Rectal smooth muscle tissue (tissue), 1 donor: ENCODE results near the gene CCDC188.

Source experiments
- H3K27ac ChIP-seq: one replicate; pipeline ENCODE4 v1.7.0; 2013; ENCODE audit warnings: low read depth, low read length, inconsistent platforms
- H3K27me3 ChIP-seq: one replicate; pipeline ENCODE4 v1.7.0; 2013; ENCODE audit warnings: low read length; ENCODE audit not compliant: control insufficient read depth, insufficient read depth
- H3K36me3 ChIP-seq: one replicate; pipeline ENCODE4 v1.7.0; 2013; ENCODE audit warnings: low read length; ENCODE audit not compliant: control insufficient read depth, insufficient read depth
- H3K4me1 ChIP-seq: one replicate; pipeline ENCODE4 v1.7.0; 2013; ENCODE audit warnings: low read length; ENCODE audit not compliant: control insufficient read depth, insufficient read depth
- H3K4me3 ChIP-seq: one replicate; pipeline ENCODE4 v1.7.0; 2013; ENCODE audit warnings: low read length
- H3K9ac ChIP-seq: one replicate; pipeline ENCODE4 v1.7.0; 2013; ENCODE audit warnings: low read length

Gene CCDC188

DNA sequence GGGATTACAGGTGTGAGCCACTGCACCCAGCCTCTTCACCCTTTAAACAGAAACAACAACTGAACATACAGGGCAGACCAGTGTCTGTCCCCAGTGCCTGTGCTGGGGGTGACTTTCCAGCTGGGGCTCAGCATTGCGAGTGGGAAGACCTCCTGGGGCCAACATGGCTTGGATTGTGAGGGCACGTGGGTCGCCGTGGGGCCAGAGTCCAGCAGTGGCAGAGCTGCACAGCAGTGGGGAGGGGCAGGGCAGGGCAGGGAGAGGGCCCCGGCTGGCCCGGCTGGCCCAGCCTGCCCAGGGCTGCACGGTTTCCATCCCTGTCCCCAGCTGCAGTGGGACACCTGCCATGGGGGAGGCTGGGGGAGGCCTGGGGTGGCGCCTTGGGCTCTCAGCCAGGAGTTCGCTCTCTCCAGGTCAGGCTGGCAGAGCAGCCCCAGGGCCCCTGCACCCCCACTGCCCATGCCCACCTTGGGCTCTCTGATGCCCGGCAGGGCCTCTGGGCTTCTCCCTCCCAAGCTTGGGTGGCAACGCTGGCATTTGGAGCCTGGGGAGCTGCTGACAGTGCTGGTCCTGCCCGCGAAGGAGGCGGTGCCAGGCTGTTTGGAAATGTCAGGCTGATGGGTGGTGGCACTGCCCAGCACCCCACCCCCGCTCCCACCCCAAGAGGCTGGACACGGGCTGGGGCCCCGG lies 30.5 kb upstream of the CCDC188 start:
- Histone ChIP-seq H3K9ac (no peak overlapping the region), H3K4me3 (no peak overlapping the region), H3K36me3 (no peaks in the 10 kb centered on the region), H3K27me3 (no peaks in the 10 kb centered on the region), H3K27ac (no peak overlapping the region), H3K4me1 (no peaks in the 10 kb centered on the region)

GRCh38 chr22:20180640-20181039 lies 29.8 kb upstream of the CCDC188 start:
- Histone ChIP-seq H3K36me3 (no peaks in the 10 kb centered on the region), H3K27ac (no peak overlapping the region), H3K9ac (no peak overlapping the region), H3K4me1 (no peaks in the 10 kb centered on the region), H3K27me3 (no peaks in the 10 kb centered on the region), H3K4me3 (no peak overlapping the region)

GRCh38 chr22:20180245-20180630 lies 29.4 kb upstream of the CCDC188 start:
- no peak overlapping the region for H3K4me3 ChIP-seq
- H3K4me1 ChIP-seq: no peaks in the 10 kb centered on the region
- H3K27ac ChIP-seq: no peak overlapping the region
- no peaks in the 10 kb centered on the region for H3K27me3 ChIP-seq
- H3K9ac ChIP-seq: no peak overlapping the region
- H3K36me3 ChIP-seq: no peaks in the 10 kb centered on the region

- Histone ChIP-seq H3K27me3 (no peaks in the 10 kb centered on the region), H3K4me1 (no peaks in the 10 kb centered on the region), H3K9ac (no peak overlapping the region), H3K4me3 (no peak overlapping the region), H3K27ac (no peak overlapping the region), H3K36me3 (no peaks in the 10 kb centered on the region)
Observed at GRCh38 chr22:20179455-20180244, 28.8 kb upstream of the CCDC188 start.

GRCh38 chr22:20178915-20179227 lies 28.0 kb upstream of the CCDC188 start:
- no peaks in the 10 kb centered on the region for H3K27me3 ChIP-seq
- no peak overlapping the region for H3K9ac ChIP-seq
- H3K4me1 ChIP-seq: no peaks in the 10 kb centered on the region
- no peak overlapping the region for H3K27ac ChIP-seq
- H3K4me3 ChIP-seq: no peak overlapping the region
- no peaks in the 10 kb centered on the region for H3K36me3 ChIP-seq

- H3K4me3 ChIP-seq: no peak overlapping the region
- no peaks in the 10 kb centered on the region for H3K27me3 ChIP-seq
- no peak overlapping the region for H3K27ac ChIP-seq
- no peaks in the 10 kb centered on the region for H3K36me3 ChIP-seq
- no peaks in the 10 kb centered on the region for H3K4me1 ChIP-seq
- no peak overlapping the region for H3K9ac ChIP-seq
Observed at GRCh38 chr22:20178075-20178914, 27.4 kb upstream of the CCDC188 start.

GRCh38 chr22:20177217-20177911 lies 26.5 kb upstream of the CCDC188 start:
- H3K27me3 ChIP-seq: no peaks in the 10 kb centered on the region
- no peak overlapping the region for H3K4me3 ChIP-seq
- no peak overlapping the region for H3K9ac ChIP-seq
- no peaks in the 10 kb centered on the region for H3K4me1 ChIP-seq
- no peak overlapping the region for H3K27ac ChIP-seq
- no peaks in the 10 kb centered on the region for H3K36me3 ChIP-seq

DNA sequence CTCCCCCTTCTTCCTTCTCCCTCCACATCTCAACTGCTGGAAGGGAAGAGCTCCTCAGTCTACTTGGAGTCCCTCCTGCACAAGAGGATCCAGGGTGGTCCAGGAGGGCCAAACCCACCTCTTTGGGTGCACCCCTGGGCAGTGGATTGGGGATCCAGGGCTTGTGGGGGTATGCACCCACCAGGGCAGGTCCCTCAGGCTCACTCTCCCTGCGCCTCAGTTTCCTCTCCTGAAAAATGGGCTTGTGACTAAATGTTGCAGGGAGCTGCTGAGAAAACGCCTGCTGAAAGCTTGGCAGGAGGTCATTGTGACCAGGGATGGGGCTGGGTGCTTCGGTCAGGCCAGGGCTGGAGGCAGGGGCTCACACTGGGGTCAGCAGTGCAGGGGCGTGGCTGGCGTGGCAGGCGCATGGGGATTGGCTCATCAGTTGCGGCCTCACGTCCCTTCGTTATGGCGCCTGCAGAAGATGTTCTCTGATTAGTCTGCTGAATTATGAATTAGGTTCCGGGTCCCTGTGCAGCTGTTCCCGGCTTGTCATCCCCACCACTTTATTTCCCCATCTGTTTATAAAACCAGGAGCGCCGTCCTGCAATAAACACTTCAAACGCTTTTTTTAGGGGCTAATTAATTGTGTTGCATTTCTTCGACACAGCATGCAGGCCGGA lies 25.7 kb upstream of the CCDC188 start:
- no peak overlapping the region for H3K9ac ChIP-seq
- H3K27ac ChIP-seq: no peak overlapping the region
- no peaks in the 10 kb centered on the region for H3K4me1 ChIP-seq
- no peaks in the 10 kb centered on the region for H3K27me3 ChIP-seq
- no peaks in the 10 kb centered on the region for H3K36me3 ChIP-seq
- H3K4me3 ChIP-seq: no peak overlapping the region

- no peaks in the 10 kb centered on the region for H3K27me3 ChIP-seq
- no peak overlapping the region for H3K27ac ChIP-seq
- no peaks in the 10 kb centered on the region for H3K36me3 ChIP-seq
- no peaks in the 10 kb centered on the region for H3K4me1 ChIP-seq
- H3K9ac ChIP-seq: no peak overlapping the region
- H3K4me3 ChIP-seq: no peak overlapping the region
Observed at GRCh38 chr22:20175597-20175900, 24.7 kb upstream of the CCDC188 start.

GRCh38 chr22:20174785-20175596 lies 24.1 kb upstream of the CCDC188 start:
- Histone ChIP-seq H3K4me3 (no peak overlapping the region), H3K36me3 (no peaks in the 10 kb centered on the region), H3K4me1 (no peaks in the 10 kb centered on the region), H3K27me3 (no peaks in the 10 kb centered on the region), H3K9ac (no peak overlapping the region), H3K27ac (no peak overlapping the region)

DNA sequence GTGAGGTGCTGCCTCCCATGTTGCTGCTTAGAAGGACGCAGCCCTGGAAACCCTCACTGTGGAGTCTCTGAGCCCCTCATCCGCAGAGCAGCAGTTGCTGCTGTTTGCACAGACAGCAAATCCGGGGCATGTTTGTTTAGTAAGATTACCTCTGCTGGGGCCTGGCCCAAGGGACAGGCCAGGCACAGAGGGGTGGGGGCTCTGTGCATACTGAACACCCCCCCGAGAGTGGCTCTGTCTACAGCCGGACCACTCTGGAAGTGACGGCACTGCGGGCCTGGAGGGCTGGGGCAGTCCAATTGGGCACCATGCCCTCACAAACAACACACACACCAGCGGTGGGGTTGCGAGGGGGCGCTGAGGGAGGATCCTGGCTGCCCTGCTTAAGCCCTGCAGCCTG lies 22.9 kb upstream of the CCDC188 start:
- Histone ChIP-seq H3K36me3 (no peaks in the 10 kb centered on the region), H3K4me1 (no peaks in the 10 kb centered on the region), H3K9ac (no peak overlapping the region), H3K27ac (no peak overlapping the region), H3K27me3 (no peaks in the 10 kb centered on the region), H3K4me3 (no peak overlapping the region)
